WTC11 (cell line): Measurements from ENCODE around the gene ALX4. TPM values are rescaled to one million over a fixed set of nuclear protein-coding genes. Genes with fewer than 3 reads are reported as not detected.

Experiments
- ATAC-seq: fragments of 200-7000 bp; cut with Tn5 transposase; 2 replicates; pipeline ENCODE4 v1.10.0; 2021; ENCODE audit warnings: mild to moderate bottlenecking, moderate library complexity
- CTCF ChIA-PET: fragments of 300-600 bp; sonication (Branson Sonifier 250); formaldehyde crosslinking; loops from one replicate; lab custom pipeline; 2021; ENCODE audit warnings: antibody characterized with exemption; lab: Charles Lee
- POLR2A ChIA-PET: fragments of 350-600 bp; sonication (Branson Sonifier 250); formaldehyde crosslinking; loops from one replicate; lab custom pipeline; 2021; ENCODE audit warnings: antibody characterized with exemption; lab: Charles Lee
- DNase-seq: peaks from one replicate; pipeline ENCODE4 v3.0.0; 2021; ENCODE audit warnings: low spot score
- H3K27ac Mint-ChIP-seq: 2 replicates; pipeline ENCODE4 v1.8.0; 2021; ENCODE audit warnings: mixed read lengths
- H3K27me3 Mint-ChIP-seq: 2 replicates; pipeline ENCODE4 v1.8.0; 2021; ENCODE audit warnings: low read depth, mild to moderate bottlenecking, moderate library complexity, mixed read lengths
- H3K36me3 Mint-ChIP-seq: 2 replicates; pipeline ENCODE4 v1.8.0; 2021; ENCODE audit warnings: mixed read lengths
- H3K4me1 Mint-ChIP-seq: 2 replicates; pipeline ENCODE4 v1.8.0; 2022; ENCODE audit warnings: mixed read lengths
- H3K4me3 Mint-ChIP-seq: 2 replicates; pipeline ENCODE4 v1.8.0; 2021; ENCODE audit warnings: mild to moderate bottlenecking, moderate library complexity, mixed read lengths
- H3K9me3 Mint-ChIP-seq: 2 replicates; pipeline ENCODE4 v1.8.0; 2021; ENCODE audit warnings: mixed read lengths
- ARID4B ChIP-seq: sonication (generic); formaldehyde crosslinking; IDR thresholded peaks from 2 replicates; pipeline ENCODE4 v1.8.0; 2023; ENCODE audit warnings: missing genetic modification reagents, mild to moderate bottlenecking, borderline replicate concordance
- FOXK1 ChIP-seq: sonication (generic); formaldehyde crosslinking; IDR thresholded peaks from 2 replicates; pipeline ENCODE4 v1.8.0; 2022; ENCODE audit warnings: mild to moderate bottlenecking, moderate library complexity, missing genetic modification reagents
- IRF1 ChIP-seq: sonication (generic); formaldehyde crosslinking; IDR thresholded peaks from 2 replicates; pipeline ENCODE4 v1.8.0; 2023; ENCODE audit warnings: missing genetic modification reagents
- MLX ChIP-seq: sonication (generic); formaldehyde crosslinking; IDR thresholded peaks from 2 replicates; pipeline ENCODE4 v1.8.1; 2023; ENCODE audit warnings: mild to moderate bottlenecking, missing genetic modification reagents, moderate library complexity
- MXD4 ChIP-seq: fragments of 250-450 bp; sonication (Bioruptor Pico); IDR thresholded peaks from 2 replicates; pipeline ENCODE4 v1.8.0; 2021; ENCODE audit warnings: mild to moderate bottlenecking, moderate library complexity, borderline replicate concordance
- OVOL2 ChIP-seq: fragments of 250-450 bp; sonication (Bioruptor Pico); IDR thresholded peaks from 2 replicates; pipeline ENCODE4 v1.9.0; 2021; ENCODE audit warnings: mild to moderate bottlenecking, borderline replicate concordance
- RORB ChIP-seq: fragments of 250-450 bp; sonication (Bioruptor Pico); IDR thresholded peaks from 2 replicates; pipeline ENCODE4 v1.9.0; 2021; ENCODE audit warnings: mild to moderate bottlenecking
- ZSCAN18 ChIP-seq: fragments of 250-450 bp; sonication (Bioruptor Pico); IDR thresholded peaks from 2 replicates; pipeline ENCODE4 v2.1.2; 2022; ENCODE audit warnings: mild to moderate bottlenecking, moderate library complexity
- total RNA-seq: library from RNA; stranded (reverse); gene quantifications from 3 replicates; pipeline ENCODE4 v1.2.3, GENCODE V29; 2021
- TF ChIP-seq, protein P1 (sequence below): sonication (generic); formaldehyde crosslinking; IDR thresholded peaks from 2 replicates; pipeline ENCODE4 v1.8.0; 2022; ENCODE audit warnings: mild to moderate bottlenecking, missing genetic modification reagents
- TF ChIP-seq, protein P2 (sequence below): fragments of 200-600 bp; IDR thresholded peaks from 2 replicates; pipeline ENCODE4 v1.8.0; 2022; ENCODE audit warnings: antibody characterized with exemption
- TF ChIP-seq, protein P3 (sequence below): fragments of 250-450 bp; sonication (Bioruptor Pico); IDR thresholded peaks from 2 replicates; pipeline ENCODE4 v1.9.0; 2021; ENCODE audit warnings: mild to moderate bottlenecking
- TF ChIP-seq, protein P4 (sequence below): fragments of 250-450 bp; sonication (Bioruptor Pico); IDR thresholded peaks from 2 replicates; pipeline ENCODE4 v1.9.0; 2021; ENCODE audit warnings: moderate library complexity, mild to moderate bottlenecking, inconsistent platforms, borderline replicate concordance

Gene ALX4
- total RNA-seq, 1 experiment from 2014 or later, result not detected

- TF ChIP-seq, protein P1, sequence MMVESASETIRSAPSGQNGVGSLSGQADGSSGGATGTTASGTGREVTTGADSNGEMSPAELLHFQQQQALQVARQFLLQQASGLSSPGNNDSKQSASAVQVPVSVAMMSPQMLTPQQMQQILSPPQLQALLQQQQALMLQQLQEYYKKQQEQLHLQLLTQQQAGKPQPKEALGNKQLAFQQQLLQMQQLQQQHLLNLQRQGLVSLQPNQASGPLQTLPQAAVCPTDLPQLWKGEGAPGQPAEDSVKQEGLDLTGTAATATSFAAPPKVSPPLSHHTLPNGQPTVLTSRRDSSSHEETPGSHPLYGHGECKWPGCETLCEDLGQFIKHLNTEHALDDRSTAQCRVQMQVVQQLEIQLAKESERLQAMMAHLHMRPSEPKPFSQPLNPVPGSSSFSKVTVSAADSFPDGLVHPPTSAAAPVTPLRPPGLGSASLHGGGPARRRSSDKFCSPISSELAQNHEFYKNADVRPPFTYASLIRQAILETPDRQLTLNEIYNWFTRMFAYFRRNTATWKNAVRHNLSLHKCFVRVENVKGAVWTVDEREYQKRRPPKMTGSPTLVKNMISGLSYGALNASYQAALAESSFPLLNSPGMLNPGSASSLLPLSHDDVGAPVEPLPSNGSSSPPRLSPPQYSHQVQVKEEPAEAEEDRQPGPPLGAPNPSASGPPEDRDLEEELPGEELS (CRISPR knock-in tag), result no peak
- TF ChIP-seq MXD4 (CRISPR knock-in tag) (no peak), ZSCAN18 (CRISPR knock-in tag) (no peak), FOXK1 (CRISPR knock-in tag) (no peak)
- TF ChIP-seq, protein P2, sequence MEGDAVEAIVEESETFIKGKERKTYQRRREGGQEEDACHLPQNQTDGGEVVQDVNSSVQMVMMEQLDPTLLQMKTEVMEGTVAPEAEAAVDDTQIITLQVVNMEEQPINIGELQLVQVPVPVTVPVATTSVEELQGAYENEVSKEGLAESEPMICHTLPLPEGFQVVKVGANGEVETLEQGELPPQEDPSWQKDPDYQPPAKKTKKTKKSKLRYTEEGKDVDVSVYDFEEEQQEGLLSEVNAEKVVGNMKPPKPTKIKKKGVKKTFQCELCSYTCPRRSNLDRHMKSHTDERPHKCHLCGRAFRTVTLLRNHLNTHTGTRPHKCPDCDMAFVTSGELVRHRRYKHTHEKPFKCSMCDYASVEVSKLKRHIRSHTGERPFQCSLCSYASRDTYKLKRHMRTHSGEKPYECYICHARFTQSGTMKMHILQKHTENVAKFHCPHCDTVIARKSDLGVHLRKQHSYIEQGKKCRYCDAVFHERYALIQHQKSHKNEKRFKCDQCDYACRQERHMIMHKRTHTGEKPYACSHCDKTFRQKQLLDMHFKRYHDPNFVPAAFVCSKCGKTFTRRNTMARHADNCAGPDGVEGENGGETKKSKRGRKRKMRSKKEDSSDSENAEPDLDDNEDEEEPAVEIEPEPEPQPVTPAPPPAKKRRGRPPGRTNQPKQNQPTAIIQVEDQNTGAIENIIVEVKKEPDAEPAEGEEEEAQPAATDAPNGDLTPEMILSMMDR, result no peak
- TF ChIP-seq, protein P3, sequence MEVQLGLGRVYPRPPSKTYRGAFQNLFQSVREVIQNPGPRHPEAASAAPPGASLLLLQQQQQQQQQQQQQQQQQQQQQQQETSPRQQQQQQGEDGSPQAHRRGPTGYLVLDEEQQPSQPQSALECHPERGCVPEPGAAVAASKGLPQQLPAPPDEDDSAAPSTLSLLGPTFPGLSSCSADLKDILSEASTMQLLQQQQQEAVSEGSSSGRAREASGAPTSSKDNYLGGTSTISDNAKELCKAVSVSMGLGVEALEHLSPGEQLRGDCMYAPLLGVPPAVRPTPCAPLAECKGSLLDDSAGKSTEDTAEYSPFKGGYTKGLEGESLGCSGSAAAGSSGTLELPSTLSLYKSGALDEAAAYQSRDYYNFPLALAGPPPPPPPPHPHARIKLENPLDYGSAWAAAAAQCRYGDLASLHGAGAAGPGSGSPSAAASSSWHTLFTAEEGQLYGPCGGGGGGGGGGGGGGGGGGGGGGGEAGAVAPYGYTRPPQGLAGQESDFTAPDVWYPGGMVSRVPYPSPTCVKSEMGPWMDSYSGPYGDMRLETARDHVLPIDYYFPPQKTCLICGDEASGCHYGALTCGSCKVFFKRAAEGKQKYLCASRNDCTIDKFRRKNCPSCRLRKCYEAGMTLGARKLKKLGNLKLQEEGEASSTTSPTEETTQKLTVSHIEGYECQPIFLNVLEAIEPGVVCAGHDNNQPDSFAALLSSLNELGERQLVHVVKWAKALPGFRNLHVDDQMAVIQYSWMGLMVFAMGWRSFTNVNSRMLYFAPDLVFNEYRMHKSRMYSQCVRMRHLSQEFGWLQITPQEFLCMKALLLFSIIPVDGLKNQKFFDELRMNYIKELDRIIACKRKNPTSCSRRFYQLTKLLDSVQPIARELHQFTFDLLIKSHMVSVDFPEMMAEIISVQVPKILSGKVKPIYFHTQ, result no peak
- TF ChIP-seq, protein P4, sequence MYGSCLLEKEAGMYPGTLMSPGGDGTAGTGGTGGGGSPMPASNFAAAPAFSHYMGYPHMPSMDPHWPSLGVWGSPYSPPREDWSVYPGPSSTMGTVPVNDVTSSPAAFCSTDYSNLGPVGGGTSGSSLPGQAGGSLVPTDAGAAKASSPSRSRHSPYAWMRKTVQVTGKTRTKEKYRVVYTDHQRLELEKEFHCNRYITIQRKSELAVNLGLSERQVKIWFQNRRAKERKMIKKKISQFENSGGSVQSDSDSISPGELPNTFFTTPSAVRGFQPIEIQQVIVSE, result no peak
These were observed 5.6 kb downstream of the ALX4 start (continued) for GRCh38 chr11:44304091-44305025.

- ChIA-PET POLR2A (no interaction called here), CTCF (no interaction called here)
- no peak overlapping the region for H3K27ac Mint-ChIP-seq
- ATAC-seq, result no peak
- no peaks in the 10 kb centered on the region for H3K36me3 Mint-ChIP-seq
- peaks cover 39% of the 10 kb centered on the region for H3K4me1 Mint-ChIP-seq
- H3K9me3 Mint-ChIP-seq, result no peaks in the 10 kb centered on the region
- H3K4me3 Mint-ChIP-seq, result peak overlapping the region; percentile 66
- peaks cover 92% of the 10 kb centered on the region for H3K27me3 Mint-ChIP-seq
- DNase-seq, result no peak
- TF ChIP-seq, protein P3, result no peak
- TF ChIP-seq ZSCAN18 (CRISPR knock-in tag) (no peak), RORB (CRISPR knock-in tag) (no peak), IRF1 (CRISPR knock-in tag) (no peak), ARID4B (CRISPR knock-in tag) (no peak), MLX (CRISPR knock-in tag) (no peak), OVOL2 (no peak)
These were observed 6.5 kb downstream of the ALX4 start for GRCh38 chr11:44303401-44303938.
